ENCODE measurements around the gene FBXW5.

The FBXW5 gene

DNA sequence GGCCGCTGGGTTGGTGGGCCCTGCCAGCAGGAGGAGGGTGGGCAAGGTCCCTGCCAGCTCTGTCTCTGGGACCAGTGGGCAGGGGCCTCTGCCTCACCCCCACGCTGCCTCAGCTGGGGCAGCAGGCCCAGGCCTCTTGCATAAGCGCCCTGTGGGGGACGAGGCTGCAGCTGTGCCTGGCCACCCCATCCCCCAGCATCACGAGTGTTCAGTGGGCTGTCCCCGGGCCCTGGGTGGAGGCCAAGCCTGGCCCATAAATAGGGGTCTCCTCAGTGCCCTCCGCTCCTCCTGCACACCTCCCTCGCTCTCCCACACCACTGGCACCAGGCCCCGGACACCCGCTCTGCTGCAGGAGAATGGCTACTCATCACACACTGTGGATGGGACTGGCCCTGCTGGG, 32.7 kb upstream of the FBXW5 start, which contains the start of gene PTGDS:
PTGDS (plus strand) TSS at position 282 of the 400 bp plus-strand sequence; CDS start at position 357, 75 bp downstream.
- DNase-seq: no peak

DNA sequence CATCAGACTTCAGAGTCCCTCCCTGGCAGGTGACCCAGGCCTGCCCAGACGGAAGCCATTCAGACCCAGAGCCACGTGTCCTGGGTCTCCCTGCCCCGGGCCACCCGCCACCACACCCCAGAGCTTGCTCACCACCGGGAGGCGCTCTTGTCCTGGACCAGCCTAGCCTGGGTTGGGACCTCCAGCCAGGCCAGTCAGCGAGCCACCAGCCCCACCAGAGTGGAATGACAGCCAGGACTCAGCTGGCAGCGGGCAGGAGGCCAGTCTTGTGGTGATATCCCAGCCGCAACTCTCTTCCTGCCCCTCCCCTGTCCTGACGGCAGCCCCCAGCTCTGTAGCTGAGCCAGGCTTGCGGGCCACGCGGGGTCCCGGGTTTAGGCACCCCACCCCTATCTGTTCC, 31.1 kb upstream of the FBXW5 start:
- DNase-seq: no peak

DNA sequence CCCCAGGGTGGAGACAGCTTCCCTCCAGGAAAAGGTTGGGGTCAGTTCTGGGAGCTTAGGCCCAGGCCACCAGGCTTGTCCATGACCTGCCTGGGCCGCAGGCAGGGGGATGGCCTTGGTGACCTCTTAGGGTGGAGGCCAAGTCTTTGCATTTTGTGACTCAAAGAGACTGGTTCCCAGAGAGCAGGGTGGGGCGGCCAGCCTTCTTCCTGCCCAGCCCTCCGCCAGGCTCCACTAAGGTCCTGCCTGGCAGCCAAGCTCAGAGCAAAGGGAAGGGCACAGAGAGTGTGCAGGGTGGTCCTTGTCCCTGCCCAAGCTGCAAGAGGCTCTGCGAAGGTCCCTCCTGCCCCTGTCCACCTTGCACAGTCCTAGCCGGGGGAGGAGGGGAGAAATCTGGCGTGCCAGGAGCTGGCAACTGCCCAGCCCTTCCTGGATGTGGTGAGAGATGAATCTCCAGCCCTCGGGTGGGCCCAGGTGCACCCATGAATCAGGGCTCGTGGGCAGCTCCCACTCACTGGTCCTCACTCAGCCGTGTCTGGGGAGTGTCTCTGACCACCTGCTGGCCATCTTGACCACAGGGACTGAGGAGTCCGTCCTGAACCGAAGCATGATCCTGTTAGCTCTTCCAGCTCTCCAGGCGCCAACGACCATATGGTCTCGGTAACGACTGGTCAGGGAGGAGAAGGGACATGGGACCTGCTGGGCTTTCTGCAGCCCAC, 30.4 kb upstream of the FBXW5 start:
- DNase-seq: no peak

DNA sequence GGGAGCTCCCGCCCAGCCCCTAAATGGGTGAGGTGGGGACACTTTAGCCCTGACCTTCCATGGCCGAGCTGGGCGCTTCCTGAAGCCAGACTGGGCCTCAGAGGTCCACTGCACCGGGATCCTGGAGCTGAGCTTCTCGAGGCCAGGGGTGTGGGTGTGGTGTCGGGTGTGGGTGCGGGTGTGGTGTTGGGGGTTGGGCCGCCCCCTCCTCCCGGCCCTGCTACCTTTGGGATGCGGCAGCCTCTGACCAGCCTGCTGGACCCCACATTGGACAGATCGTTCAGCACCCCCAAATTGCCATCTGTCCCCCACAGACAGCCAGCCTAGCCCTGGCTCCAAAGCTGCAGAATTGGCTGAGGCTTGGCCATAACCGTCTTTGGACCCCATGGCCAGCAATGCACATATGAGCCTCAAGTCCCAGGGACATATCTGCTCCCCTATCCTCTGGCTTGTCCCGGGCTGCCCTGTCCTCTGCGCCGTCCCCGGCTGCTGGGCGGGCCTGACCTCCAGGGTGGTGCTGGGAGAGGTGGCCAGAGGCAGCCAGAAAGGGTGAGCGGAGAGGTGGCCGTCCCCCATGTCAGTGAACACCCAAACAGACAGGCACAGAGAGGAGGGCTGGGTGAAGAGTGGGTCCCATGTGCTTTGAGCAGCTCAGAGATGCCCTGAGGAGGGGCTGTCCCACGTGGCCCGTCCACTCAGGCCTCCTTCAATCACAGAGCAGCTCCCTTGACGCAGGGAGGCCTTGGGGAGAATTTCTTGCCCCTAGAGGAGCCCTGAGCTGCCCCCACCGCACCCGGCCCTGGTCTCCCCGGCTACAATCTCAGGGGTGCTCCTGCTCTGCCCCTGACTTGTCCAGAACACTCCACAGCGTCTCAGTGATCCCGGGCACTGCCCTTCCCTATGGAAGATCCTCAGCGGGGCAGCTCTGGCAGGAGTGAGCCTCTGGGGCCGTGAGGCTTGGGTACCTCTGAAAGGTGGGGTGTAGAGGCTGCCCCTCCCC, 29.4 kb upstream of the FBXW5 start:
- DNase-seq: no peak

DNA sequence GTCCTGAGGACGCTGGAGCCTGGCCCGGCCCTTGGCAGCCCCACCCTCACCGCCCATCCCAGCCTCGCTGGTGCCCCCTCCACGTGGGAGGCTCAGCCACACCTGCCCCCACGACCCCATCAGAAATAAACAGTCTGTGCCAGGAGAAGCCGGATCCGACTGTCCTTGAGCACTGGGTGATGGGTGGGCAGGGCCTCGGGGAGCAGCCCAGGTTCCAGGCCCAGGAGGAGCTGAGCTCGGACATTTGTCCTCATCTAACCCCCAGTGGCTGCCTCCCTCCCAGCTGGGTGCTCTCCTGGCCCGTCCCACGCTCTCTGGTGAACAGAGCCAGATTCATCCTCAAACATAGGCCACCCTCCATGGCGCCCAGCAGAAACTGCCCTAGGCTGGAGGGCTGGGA, 28.2 kb upstream of the FBXW5 start:
- no peak for DNase-seq

DNA sequence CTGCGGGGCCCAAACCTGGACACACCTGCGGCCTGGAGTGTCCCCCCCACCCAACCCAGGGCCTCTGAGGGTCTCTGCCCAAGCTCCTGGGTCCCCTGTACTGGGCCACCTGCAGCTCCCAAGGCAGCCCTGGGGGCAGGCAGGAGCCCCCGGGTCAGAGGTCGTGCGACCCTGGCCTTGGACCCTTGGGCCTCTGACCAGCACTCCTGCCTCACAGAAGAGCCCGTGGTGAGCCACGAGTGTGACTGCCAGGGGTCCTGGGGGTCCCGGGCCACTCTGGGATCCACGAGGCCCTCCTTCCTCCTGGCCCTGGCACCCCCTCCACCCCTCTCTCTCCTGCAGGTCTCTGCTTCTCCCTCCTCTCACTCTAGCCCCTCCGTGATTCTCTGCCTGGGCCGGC, 27.8 kb upstream of the FBXW5 start:
- DNase-seq: no peak

DNA sequence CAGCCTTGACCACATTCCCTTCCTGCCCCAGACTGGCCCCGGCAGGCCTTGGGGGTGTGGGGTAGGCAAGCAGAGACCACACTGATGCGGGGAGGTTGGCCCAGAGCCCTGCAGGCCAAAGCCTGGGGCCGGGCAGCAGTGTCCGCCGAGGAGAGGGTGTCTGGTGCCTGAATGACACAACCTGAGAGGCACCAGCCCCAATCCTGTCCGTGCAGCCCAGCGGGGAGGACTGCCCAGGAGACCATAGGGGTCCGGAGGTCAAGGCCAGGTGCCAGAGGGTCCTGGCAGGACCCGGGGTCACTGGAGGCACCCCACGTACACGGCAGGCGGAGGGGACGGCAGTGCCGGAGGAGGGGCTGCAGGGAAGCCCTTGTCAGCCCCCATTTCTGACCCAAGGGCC, 27.2 kb upstream of the FBXW5 start:
- DNase-seq: no peak

DNA sequence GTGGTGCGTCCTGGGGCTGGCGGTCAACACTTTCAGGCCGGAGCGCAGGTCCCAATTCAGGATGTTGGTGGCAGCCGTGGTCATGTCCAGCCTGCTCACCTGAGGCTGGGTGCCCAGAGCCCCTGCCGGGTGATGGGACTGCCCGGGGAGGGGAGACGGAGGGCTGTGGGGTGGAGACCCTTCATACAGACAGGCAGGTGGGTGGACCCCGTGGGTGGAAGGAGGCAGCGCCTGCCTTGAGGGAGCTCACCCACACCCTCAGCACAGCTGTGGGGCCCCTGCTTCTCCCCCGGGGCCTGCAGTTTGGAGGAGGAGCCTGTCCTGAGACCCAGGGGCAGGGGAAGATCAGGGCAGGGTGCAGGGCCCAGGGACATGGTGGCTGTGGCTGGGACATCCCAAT, 25.8 kb upstream of the FBXW5 start:
- no peak for DNase-seq

DNA sequence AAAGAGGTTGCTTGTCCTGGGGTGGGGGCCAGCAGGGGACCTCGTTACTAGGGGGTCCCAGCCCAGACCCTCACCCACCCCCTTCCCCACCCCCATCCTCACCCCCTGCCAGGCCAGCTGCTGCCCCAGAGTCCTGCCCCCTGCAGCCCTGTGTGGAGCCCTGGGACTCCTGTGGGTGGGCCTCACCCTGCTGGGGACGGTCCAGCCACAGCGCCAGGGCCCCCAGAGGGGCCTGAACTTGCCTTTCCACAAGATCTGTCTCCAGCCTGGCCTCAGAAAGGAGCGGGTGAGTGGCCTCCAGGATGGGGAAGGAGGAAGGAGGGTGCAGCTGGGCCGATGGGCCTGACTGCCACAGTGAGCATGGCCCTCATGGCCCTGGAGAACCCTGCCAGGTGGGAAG, 25.2 kb upstream of the FBXW5 start:
- DNase-seq: no peak

DNA sequence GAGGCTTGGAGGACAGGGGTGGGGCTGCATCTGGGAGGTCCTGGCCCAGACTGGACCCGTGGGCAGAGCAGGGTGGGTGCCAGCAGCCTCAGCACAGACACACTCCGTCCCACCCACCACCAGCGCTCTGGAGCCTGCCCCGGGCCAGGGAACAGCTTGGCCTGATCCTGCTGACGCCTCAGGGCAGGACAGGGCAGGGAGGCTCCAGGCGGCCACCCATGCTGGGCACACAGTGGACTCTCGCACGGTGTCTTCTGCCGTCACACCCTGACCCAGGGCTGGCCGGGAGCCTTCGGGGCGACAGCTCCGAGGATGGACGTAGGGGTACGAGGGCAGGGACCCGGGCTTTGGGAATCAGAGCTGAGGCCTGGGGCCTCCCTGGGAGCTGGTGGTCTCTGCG, 24.6 kb upstream of the FBXW5 start:
- no peak for DNase-seq

DNA sequence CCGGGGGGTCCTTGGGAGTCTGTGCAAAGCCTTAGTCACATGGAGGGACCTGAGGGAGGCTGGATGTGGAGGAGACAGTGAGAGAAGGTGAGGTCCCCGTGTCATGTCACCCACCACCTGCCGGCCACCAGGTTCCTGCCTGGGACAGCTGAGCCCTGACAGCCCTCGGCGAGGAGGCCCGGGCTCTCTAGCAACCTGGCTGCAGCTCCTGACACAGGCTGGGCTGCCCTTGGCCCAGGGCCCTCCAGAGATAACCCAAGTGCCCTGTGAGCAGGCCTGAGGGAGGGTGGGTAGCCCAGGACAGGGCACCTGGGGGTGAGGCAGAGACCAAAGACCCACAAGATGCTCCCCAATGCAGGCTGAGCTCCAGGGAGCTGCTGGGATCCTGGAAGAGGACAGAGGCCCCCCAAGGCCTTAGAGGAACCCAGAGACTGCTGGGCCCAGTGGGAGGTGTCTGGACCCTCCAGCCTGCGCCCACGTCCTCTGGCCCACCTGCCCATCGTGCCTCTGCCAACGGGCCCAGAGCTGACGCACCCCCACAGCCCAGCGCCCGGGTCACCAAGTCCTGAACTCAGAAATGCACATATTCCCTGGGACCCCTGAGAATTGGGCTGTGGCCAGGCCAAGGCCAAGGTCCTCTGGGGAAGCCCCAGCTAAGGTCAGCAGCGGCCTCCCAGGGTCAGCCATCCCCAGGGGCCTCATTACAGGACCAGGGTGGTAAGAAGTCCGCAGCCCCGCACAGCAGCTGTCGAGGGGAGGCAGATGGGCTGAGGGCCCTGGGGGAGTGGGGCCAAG, 24.0 kb upstream of the FBXW5 start:
- no peak for DNase-seq

DNA sequence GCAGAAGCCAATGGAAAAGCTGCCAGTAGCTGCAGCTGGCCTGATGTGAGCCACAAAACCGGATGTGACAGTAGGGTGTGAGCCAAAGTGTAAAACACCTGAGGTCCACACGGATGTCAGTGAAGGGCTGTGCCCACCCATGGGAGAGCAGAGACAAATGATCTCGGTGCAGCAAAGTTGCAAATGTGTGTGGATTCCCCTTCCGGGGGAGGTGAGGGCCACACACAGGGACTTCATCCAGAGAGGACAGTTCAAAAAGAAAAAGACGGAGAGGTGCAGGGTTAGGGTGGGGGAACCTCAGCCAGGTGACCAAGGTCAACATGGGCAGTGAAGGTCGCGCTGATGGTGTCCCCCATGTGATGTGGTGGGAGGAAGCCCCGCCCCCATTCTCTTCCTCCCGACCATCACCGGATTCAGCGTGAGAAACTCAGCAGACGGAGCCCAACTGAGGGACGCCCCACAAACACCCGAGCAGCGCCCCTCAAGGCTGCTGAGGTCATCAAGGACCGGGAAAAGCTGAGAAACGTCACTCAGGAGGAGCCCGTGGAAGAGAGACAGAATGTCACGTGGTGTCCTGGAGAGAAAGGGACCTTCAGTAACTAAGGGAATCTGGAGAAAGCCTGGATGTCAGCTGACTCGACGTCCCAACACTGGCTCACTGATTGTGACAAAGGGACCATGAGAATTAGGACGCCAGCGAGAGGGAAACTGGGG, 21.4 kb upstream of the FBXW5 start:
- no peak for DNase-seq

DNA sequence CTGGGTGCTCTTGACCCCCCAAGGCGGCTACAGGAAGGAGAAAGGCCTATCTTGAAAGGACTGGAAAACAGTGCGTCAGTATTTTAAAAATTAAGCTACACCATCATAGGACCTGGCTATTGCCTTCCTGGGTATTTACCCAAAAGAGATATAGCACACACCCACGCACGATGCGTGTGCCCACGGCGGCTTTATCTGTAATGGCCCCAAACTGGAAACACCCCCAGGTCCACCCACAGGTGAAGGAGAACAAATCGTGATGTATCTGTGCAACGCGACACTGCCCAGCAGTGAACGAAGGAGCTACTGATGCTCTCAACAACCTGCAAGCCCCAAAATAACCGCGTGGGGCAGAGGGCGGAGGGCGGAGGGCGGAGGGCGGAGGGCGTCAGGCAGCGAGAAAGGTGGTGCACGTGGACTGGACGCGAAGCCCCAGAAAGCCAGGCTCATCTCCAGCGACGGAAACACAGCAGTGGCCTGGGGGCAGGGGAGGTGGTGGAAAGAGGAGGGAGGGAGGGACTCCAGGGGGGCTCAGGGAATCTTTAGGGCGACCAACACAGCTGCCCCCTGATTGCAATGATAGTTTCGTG, 20.4 kb upstream of the FBXW5 start:
- DNase-seq: no peak

DNA sequence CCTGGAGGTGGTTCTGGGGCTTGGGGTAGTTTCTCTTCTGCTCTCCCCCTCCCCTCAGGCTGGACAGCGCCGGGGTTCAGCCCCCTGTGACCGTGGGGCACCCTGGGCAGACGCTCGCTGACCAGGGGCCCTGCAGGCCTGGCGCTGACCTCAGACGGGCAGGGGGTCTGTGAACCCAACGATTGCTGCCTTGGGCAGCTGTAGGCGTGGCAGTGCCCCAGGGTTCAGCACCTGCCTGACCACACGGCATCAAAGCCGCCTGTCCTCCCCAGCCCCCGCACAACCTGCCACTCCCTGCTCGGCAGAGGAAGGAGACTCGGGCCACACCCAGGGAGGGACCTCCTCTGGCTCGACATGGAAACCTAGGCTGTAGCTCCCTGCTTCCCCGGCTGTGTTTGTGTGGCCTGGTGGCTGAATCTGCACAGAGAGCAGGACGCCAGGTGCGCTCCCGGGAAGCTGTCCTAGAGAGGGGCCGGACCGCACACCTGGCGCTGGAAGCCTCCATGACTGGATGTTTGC, 19.7 kb upstream of the FBXW5 start:
- DNase-seq: no peak

DNA sequence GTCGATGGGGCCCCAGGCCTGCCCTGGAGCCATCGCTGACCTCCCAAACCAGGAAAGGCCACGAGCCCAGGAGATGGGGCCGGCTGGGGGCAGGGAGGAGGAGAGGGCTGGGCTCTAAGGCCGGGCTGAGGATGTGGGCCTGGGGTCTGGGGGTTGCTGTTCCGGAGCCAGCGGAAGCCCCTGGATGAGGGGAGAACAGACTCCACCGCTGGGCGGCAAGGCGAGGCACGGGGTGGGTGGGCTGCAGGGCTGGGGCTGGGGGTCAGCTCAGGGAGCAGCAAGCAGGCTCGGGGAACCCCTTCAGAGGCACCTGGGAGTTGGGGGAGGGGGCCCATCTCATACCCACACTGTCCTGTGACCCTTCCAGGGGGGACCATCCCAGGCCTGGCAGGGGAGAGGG, 19.2 kb upstream of the FBXW5 start:
- no peak for DNase-seq

DNA sequence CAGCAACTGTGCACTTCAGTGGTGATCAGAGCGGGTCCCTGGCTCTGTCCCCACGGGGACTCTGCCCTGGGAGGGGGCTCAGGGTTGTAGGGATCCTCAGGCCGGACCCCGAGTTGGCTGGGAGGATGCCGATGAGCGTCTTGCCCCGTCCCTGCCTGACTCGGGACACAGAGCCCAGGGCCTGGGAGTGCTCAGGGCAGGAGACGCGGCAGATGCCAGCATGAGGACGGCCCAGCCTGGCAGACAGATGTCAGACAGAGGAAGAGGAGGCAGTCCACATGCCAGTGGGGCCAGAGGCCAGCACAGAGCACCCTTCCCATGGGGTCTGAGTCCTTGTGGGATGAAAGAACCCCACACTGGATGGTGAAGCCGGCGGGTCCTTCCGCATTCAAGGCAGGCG, 18.8 kb upstream of the FBXW5 start:
- DNase-seq: no peak

DNA sequence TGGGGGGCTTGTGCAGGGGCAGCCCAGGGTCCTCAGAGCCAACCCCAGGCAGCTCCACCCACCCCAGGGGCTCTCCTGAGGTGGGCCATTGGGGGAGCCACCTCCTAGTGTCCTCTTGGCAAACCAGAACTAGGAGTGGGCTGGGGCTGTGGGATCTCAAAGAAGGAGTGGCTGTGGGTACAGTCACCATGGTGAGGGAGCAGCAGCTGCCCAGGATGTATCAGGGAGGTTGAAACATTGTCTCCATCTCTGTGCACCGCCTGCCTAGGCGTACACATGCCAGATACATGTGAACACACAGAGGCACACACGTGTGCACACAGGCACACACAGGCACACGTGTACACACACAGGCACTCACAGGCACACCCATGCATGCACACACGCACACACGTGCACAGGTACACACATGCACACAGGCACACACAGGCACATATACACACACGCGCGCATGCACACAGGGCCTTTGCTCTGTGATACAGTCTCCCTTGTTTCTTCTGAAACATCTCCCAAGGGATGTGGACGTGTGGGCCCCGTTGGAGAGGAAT, 18.2 kb upstream of the FBXW5 start:
- DNase-seq: no peak

DNA sequence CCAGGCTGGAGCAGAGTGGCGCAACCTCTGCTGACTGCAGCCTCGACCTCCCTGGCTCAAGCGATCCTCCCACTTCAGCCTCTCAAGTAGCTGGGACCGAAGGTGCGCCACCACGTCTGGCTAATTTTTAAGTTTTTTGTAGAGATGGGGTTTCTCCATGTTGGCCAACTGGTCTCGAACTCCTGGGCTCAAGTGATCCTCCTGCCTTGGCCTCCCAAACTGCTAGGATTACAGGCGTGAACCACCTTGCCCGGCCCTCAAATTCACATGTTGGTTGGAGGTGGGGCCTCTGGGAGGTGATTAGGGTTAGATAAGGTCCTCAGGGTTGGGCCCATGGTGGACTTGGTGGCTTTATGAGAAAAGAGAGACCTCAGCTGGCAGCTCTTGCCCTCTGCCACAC, 17.6 kb upstream of the FBXW5 start:
- DNase-seq: no peak

DNA sequence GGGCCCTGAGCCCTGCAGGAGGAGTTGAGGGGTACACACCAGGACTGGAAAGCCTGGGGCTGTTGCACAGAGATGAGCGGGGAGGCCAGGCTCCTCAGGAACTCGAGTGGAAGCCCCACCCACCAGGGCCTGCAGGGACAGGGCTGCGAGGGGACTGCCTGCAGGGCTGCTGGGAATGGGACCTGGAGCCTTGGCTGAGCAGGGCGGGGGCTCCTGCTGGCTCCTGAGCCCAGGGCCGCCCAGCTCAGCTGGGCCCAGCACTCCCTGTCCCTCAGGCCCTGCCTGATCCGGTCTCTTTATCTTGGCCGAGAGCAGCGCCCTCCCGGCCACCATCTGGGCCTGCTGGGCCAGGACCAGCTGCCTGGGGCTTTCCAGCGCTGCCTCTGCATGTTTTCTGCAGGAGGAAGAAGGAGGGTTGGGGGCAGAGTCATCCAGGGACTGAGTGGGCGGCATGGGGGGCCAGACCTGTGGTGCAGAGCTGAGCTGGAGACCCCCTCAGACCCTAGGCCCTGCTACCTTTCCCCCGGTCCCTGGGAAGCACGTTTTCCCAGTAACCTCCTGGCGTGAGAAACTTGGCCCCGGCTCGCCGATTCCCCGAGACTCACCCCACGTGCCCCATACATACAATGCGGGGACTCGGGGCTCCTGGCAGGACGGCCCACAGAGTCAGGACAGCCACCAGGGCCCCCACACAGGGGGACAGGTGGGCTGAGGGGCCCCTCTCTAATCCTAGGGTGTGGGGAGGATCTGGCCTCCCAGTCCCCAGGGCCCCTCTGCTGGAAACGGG, 16.9 kb upstream of the FBXW5 start:
- DNase-seq: no peak

DNA sequence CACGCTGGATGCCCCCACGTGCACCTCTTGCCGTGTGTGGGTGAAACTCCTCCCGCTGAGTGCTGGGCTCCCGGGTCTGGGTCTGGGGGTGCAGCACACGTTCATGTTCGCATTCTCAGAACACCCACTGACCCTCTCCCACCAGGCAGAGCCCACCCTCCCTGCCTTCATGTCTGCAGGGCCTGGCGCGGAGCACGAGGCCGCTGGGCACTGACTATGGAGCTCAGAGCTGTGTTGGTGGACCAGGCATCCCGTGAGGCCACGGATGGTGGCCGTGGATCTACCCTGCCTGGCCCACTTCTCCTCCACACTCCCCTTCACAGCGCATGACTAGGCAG, 16.4 kb upstream of the FBXW5 start:
- no peak for DNase-seq
